H9 (cell line): ENCODE data around the gene HSPA9. TPM values are rescaled to one million over a fixed set of nuclear protein-coding genes. Genes with fewer than 3 reads are reported as not detected.

ENCODE experiments used
- DNase-seq: peaks from one replicate; pipeline ENCODE4 v3.0.0-alpha.2; 2017
- H2AFZ ChIP-seq: one replicate; pipeline ENCODE4 v1.6.1; 2013; ENCODE audit warnings: mild to moderate bottlenecking, low read length, control low read depth, moderate library complexity
- H2AK5ac ChIP-seq: 2 replicates; pipeline ENCODE4 v1.6.1; 2013; ENCODE audit warnings: low read length, control low read depth, mixed read lengths; ENCODE audit not compliant: insufficient read length
- H2BK120ac ChIP-seq: one replicate; pipeline ENCODE4 v1.6.1; 2013; ENCODE audit warnings: low read depth, mild to moderate bottlenecking, low read length, control low read depth, inconsistent platforms; ENCODE audit not compliant: poor library complexity, severe bottlenecking
- H2BK12ac ChIP-seq: 2 replicates; pipeline ENCODE4 v1.6.1; 2013; ENCODE audit warnings: low read length, control low read depth, mixed read lengths, low read depth; ENCODE audit not compliant: insufficient read length
- H2BK15ac ChIP-seq: 2 replicates; pipeline ENCODE4 v1.6.1; 2013; ENCODE audit warnings: low read depth, low read length, control low read depth
- H2BK20ac ChIP-seq: one replicate; pipeline ENCODE4 v1.6.1; 2013; ENCODE audit warnings: low read depth, mild to moderate bottlenecking, low read length, control low read depth, inconsistent platforms; ENCODE audit not compliant: poor library complexity, severe bottlenecking
- H2BK5ac ChIP-seq: 2 replicates; pipeline ENCODE4 v1.6.1; 2013; ENCODE audit warnings: low read length, control low read depth, mixed read lengths; ENCODE audit not compliant: insufficient read length
- H3K14ac ChIP-seq: 2 replicates; pipeline ENCODE4 v1.6.1; 2013; ENCODE audit warnings: low read length, control low read depth; ENCODE audit not compliant: insufficient read depth
- H3K18ac ChIP-seq: 2 replicates; pipeline ENCODE4 v1.6.1; 2013; ENCODE audit warnings: low read depth, mild to moderate bottlenecking, mixed read lengths, low read length, control low read depth; ENCODE audit not compliant: insufficient read length
- H3K23ac ChIP-seq: 2 replicates; pipeline ENCODE4 v1.6.1; 2013; ENCODE audit warnings: low read length, control low read depth, mixed read lengths, low read depth; ENCODE audit not compliant: insufficient read length
- H3K23me2 ChIP-seq: 2 replicates; pipeline ENCODE4 v1.6.1; 2013; ENCODE audit warnings: low read depth, mild to moderate bottlenecking, mixed read lengths, low read length, control low read depth; ENCODE audit not compliant: insufficient read length, poor library complexity, severe bottlenecking
- H3K27ac ChIP-seq: 2 replicates; pipeline ENCODE4 v1.5.1; 2013; ENCODE audit warnings: low read length, control low read depth, mixed read lengths, low read depth; ENCODE audit not compliant: insufficient read length
- H3K27me3 ChIP-seq: 2 replicates; pipeline ENCODE4 v1.6.1; 2013; ENCODE audit warnings: low read length, control low read depth, inconsistent platforms; ENCODE audit not compliant: insufficient read depth
- H3K4ac ChIP-seq: 2 replicates; pipeline ENCODE4 v1.6.1; 2013; ENCODE audit warnings: low read depth, mild to moderate bottlenecking, control low read depth, inconsistent platforms, low read length, moderate library complexity
- H3K4me1 ChIP-seq: 2 replicates; pipeline ENCODE4 v1.6.1; 2013; ENCODE audit warnings: low read length, control low read depth, inconsistent platforms; ENCODE audit not compliant: insufficient read depth
- H3K4me2 ChIP-seq: 2 replicates; pipeline ENCODE4 v1.6.1; 2013; ENCODE audit warnings: low read length, control low read depth, mixed read lengths; ENCODE audit not compliant: insufficient read length, insufficient read depth
- H3K56ac ChIP-seq: 2 replicates; pipeline ENCODE4 v1.6.1; 2013; ENCODE audit warnings: low read depth, mild to moderate bottlenecking, mixed read lengths, low read length, control low read depth; ENCODE audit not compliant: insufficient read length
- H3K79me1 ChIP-seq: 2 replicates; pipeline ENCODE4 v1.6.1; 2013; ENCODE audit warnings: low read depth, mild to moderate bottlenecking, moderate library complexity, low read length, control low read depth, inconsistent platforms; ENCODE audit not compliant: insufficient read depth, poor library complexity, severe bottlenecking
- H3K79me2 ChIP-seq: 2 replicates; pipeline ENCODE4 v1.6.1; 2013; ENCODE audit warnings: low read length, control low read depth, inconsistent platforms; ENCODE audit not compliant: insufficient read depth
- H3K9ac ChIP-seq: 2 replicates; pipeline ENCODE4 v1.6.1; 2013; ENCODE audit warnings: low read length, control low read depth, mixed read lengths; ENCODE audit not compliant: insufficient read length; ENCODE audit errors: extremely low read depth
- H3K9me3 ChIP-seq: one replicate; pipeline ENCODE4 v1.6.1; 2013; ENCODE audit warnings: low read depth, low read length, inconsistent platforms; ENCODE audit not compliant: control insufficient read depth
- H3T11ph ChIP-seq: one replicate; pipeline ENCODE4 v1.6.1; 2013; ENCODE audit warnings: mild to moderate bottlenecking, low read length, control low read depth, inconsistent platforms
- H4K20me1 ChIP-seq: one replicate; pipeline ENCODE4 v1.6.1; 2013; ENCODE audit not compliant: control insufficient read depth, insufficient read length, insufficient read depth
- H4K5ac ChIP-seq: 2 replicates; pipeline ENCODE4 v1.6.1; 2013; ENCODE audit warnings: low read depth, mild to moderate bottlenecking, mixed read lengths, low read length, control low read depth; ENCODE audit not compliant: insufficient read length
- H4K8ac ChIP-seq: replicated peaks from 2 replicates; pipeline ENCODE4 v1.6.1; 2013; ENCODE audit warnings: low read length, control low read depth, mixed read lengths, low read depth; ENCODE audit not compliant: insufficient read length
- H4K91ac ChIP-seq: 2 replicates; pipeline ENCODE4 v1.6.1; 2013; ENCODE audit warnings: low read depth, mild to moderate bottlenecking, moderate library complexity, mixed read lengths, low read length, control low read depth; ENCODE audit not compliant: insufficient read length
- H3K27ac Mint-ChIP-seq, 3 experiments: 2 replicates in 2 of 3; 3 replicates in 1 of 3; pipeline ENCODE4 v1.8.0; 2020 to 2021; ENCODE audit warnings: mixed read lengths in 3 of 3, mild to moderate bottlenecking in 1 of 3, moderate library complexity in 1 of 3
- H3K27me3 Mint-ChIP-seq: 2 replicates; pipeline ENCODE4 v1.8.0; 2021; ENCODE audit warnings: low read depth, mild to moderate bottlenecking, moderate library complexity, mixed read lengths
- H3K36me3 Mint-ChIP-seq, 3 experiments: 2 replicates in 2 of 3; 3 replicates in 1 of 3; pipeline ENCODE4 v1.8.0; 2020 to 2021; ENCODE audit warnings: low read depth in 3 of 3, mixed read lengths in 3 of 3; ENCODE audit not compliant: insufficient read depth in 1 of 3
- H3K4me1 Mint-ChIP-seq, 2 experiments: 2 replicates each; pipeline ENCODE4 v1.8.0; 2020; ENCODE audit warnings: mixed read lengths in 2 of 2
- H3K4me3 Mint-ChIP-seq, 2 experiments: 2 replicates in 1 of 2; 3 replicates in 1 of 2; pipeline ENCODE4 v1.8.0; 2020 to 2021; ENCODE audit warnings: mild to moderate bottlenecking in 2 of 2, mixed read lengths in 2 of 2, moderate library complexity in 1 of 2
- H3K9me3 Mint-ChIP-seq, 2 experiments: 2 replicates in 1 of 2; 3 replicates in 1 of 2; pipeline ENCODE4 v1.8.0; 2020; ENCODE audit warnings: mild to moderate bottlenecking in 2 of 2, mixed read lengths in 2 of 2, moderate library complexity in 1 of 2
- CTCF ChIP-seq: fragments of 200-600 bp; sonication (generic); conservative IDR thresholded peaks from 3 replicates; pipeline ENCODE4 v1.8.0; 2021; ENCODE audit warnings: antibody characterized with exemption, mild to moderate bottlenecking
- WGBS: extraction: QIAGEN DNeasy Blood & Tissue Kit; methylation state at CpG from one replicate; pipeline ENCODE4 v1.1.7; 2013; ENCODE audit warnings: missing lambda C conversion rate, low lambda C conversion rate, mixed read lengths; ENCODE audit not compliant: insufficient read length; ENCODE audit errors: extremely low coverage; 5-methylcytosine and 5-hydroxymethylcytosine counted together
- total RNA-seq: library from RNA; stranded (reverse); gene quantifications from 2 replicates; pipeline ENCODE4 v1.2.1, GENCODE V29; 2021

Gene HSPA9
- total RNA-seq, 1 experiment from 2014 or later: 397 TPM

DNA sequence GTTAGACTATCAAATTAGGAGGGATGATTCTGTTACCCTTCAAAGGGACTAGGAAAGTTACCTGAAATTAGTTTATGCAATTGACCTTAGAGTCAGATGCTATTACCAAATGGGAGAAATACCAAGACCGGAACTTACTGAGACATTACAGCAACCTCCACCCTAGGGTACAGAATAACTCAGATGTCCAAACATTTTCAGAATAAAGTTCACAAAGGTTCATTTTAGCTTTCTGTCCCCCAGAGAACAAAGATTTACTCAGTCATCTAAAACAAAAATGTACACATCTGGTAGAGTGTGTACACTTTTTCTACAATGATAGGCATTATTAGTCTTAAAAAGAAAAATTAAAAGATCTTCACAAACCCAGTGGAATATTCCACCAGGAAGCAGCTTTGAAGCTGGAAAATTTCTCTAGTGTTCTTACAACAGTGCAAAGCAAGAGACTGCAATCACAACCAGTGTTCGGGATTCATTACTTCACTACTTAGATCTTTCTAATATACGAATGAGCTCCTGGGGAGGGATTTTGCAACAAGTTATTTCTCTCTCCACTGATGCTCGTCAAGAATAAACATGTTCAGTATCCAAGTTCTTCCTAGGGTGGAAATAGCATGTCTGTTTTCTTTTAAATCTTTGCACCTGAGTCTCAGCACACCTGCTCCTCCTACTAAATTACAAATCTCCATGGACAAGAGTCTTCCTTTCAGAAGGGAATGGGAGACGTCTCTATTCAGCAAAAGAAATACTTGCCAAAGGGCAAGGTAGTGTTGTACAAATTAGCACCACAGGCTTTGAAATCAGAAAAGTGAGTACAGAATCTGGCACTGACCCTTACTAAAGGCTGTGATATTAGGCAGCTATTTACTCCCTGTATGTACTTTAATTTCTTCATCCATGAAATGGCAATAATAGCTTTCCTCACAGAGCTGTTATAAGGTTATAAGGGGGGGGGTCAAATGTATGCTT, 40.9 kb downstream of the HSPA9 start:
- no peaks in the 10 kb centered on the region for H4K20me1 ChIP-seq
- no peak overlapping the region for H2BK12ac ChIP-seq
- TF ChIP-seq CTCF: no peak
- H4K5ac ChIP-seq: no peak overlapping the region
- peaks cover 32 to 54% (median 53%) of the 10 kb centered on the region in 3 experiments; a peak in 6 of 7 replicates for H3K36me3 Mint-ChIP-seq
- no peak overlapping the region for H3K14ac ChIP-seq
- H2AFZ ChIP-seq: no peak overlapping the region
- no peaks in the 10 kb centered on the region; the same call in 1 of the 2 replicates for H3K4me1 ChIP-seq
- no peak overlapping the region for H2AK5ac ChIP-seq
- no peak overlapping the region for H2BK120ac ChIP-seq
- no peaks in the 10 kb centered on the region for H3K9me3 ChIP-seq
- peaks cover 11 to 14% of the 10 kb centered on the region in 2 experiments for H3K4me1 Mint-ChIP-seq
- H3K27me3 ChIP-seq: no peaks in the 10 kb centered on the region
- H3K18ac ChIP-seq: no peak overlapping the region
- no peak overlapping the region for H3K23ac ChIP-seq
- H3T11ph ChIP-seq: no peak overlapping the region
- peak overlapping the region in 1 of 3 experiments; percentile 46; a peak in 2 of 7 replicates for H3K27ac Mint-ChIP-seq
- H3K4ac ChIP-seq: no peak overlapping the region
- H4K91ac ChIP-seq: no peak overlapping the region
- no peak overlapping the region for H3K56ac ChIP-seq
- no peak overlapping the region for H2BK5ac ChIP-seq
- no peak overlapping the region for H3K4me3 Mint-ChIP-seq
- no peak for DNase-seq
- H3K79me1 ChIP-seq: peaks cover 3% of the 10 kb centered on the region
- H3K9me3 Mint-ChIP-seq: no peaks in the 10 kb centered on the region
- H3K23me2 ChIP-seq: no peaks in the 10 kb centered on the region
- H3K27ac ChIP-seq: no peak overlapping the region
- peaks cover 72% of the 10 kb centered on the region for H3K79me2 ChIP-seq
- no peak overlapping the region for H2BK20ac ChIP-seq
- H3K27me3 Mint-ChIP-seq: no peaks in the 10 kb centered on the region
- no CpG with 5 or more reads among the region's 5 CpGs for WGBS
- H4K8ac ChIP-seq: no peak overlapping the region
- no peak overlapping the region for H3K9ac ChIP-seq
- H3K4me2 ChIP-seq: no peak overlapping the region
- H2BK15ac ChIP-seq: no peak overlapping the region
